Amniotic stem cell (primary cell): ENCODE data around the gene ZFYVE28.

Experiments used
- DNase-seq: peaks from one replicate; lab custom pipeline; 2025; lab: John Stamatoyannopoulos, UW

The ZFYVE28 gene

DNA sequence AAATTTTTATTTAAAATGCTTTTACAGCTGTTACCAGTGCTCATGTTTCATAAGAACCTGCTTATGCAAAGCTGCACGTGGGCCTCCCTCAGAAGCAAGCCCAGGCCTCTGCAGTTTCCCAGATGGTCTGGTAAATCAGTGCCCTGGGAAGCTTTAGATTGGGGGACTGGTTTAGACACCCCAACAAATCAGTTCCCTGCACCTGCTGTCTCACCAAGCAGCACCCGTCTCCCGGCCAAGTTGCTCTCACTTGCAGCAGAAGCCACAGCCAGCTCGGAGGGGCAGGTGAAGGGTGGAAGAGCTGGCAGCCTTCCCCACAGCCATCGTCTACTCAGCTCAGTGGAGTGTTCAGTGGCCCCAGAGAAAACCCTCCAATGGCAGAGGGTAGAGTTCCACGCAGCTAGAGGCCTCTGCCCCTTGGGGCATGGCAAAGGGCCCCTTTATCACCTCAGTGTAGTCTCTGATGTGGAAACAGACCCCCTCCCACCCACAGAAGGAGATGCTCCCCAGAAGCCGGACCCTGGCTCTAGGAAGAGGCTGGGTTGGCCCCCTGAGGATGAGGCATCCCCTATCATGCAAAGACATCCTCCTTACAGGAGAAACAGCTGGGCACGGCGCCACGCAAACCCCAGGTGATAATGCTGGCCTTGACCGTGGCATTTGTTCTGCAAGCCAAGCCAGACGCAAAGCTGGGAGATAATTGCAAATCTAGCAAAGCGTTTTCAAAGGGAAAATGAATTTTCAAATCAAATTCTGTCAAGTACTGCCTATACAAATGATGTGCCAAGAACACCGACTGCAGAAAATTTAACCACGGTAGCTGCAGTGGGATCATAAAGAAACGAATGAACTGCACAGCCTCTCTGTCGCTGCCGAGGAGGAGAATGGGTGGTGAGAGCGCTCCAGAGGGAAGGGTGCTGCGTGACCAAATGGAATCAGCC, 51.9 kb downstream of the ZFYVE28 start:
- no peak for DNase-seq

DNA sequence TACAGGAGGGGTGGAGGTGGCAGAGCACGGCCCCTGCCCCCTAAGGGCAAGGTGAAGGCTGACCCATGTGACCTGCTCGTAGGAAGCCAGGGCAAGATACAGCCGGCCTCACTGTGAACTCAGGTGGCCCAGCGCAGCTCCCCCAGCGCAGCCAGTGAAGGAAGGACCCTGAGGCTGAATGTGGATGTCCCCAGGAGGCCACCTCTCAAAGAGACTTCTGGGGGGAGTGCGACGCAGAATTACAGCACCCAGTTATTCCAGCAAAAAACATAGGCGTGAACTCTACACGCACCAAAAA, 52.6 kb downstream of the ZFYVE28 start:
- no peak for DNase-seq

DNA sequence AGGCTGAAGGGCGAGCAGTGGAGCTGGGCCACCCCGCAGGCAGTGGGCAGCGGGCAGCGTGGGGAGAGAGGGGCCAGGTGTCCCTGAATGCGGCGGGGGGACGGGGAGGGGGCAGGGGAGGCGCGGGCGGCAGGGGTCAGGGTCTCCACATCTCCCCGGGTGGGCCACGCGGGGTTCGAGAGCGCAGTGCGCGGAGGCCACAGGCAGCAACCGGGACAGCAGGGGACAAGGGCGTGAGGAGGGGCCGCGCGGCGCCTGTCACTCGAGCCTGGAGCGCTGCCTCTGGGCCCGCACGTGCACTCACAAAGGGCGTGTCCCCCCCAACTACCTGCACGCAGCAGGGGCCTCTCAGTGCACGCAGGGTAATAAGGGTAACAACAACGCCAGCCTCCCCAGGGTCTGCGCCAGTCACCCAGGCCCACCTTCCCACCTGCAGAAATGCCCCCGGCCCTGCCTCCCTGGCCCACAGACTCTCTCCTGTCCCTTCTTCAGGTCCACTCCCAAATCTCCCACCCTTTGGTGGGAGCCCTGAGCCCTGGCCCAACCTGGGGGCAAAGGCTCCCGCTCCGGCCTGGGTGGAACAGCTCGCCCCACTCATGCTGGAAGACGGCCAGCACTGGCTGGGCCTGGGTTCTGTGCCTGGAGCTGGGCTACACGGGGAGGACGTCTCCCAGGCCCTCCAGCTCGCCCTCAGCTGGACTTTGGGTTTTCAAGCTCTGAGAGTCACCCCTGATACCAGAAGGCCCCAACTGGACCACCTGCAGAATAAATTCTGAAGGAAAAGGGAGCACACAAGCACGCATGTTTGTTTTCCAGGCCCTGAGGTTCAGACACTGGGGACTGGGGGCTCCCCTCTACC, 53.2 kb downstream of the ZFYVE28 start:
- no peak for DNase-seq

GRCh38 chr4:2364654-2365053, 53.8 kb downstream of the ZFYVE28 start:
- DNase-seq: no peak

GRCh38 chr4:2363951-2364653, 54.3 kb downstream of the ZFYVE28 start:
- DNase-seq: no peak

DNA sequence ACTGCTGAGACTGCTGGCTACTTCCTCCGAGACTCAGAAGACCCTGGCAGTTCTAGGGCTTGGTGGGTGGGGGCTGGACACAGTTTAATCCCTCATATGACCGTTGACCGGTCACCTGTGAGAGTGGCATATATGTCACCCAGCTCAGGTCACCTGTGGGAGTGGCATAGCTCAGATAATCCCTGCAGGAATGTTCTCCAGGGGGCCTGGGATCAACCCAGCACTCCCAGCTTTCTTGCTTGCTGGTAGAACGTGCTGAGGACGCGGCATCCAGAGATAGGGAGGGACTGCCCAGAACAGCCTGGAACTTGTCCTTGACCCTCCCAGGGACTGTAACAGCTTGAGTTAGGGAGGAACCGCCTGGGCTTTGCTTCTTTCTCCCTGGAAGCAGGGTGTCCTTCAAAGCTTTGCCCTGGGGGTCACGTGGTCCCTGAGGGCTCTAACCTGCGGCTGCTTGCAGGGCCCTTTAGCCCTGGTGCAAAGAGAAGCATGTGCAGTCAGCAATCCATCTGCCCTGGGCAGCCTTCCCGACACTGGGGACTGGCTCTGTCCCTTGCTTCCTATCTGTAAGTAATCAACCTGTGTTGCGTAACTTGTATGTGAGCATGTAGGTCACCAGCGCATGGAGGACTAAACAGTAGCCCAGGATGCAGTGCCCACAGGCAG, 55.3 kb downstream of the ZFYVE28 start:
- DNase-seq: no peak

DNA sequence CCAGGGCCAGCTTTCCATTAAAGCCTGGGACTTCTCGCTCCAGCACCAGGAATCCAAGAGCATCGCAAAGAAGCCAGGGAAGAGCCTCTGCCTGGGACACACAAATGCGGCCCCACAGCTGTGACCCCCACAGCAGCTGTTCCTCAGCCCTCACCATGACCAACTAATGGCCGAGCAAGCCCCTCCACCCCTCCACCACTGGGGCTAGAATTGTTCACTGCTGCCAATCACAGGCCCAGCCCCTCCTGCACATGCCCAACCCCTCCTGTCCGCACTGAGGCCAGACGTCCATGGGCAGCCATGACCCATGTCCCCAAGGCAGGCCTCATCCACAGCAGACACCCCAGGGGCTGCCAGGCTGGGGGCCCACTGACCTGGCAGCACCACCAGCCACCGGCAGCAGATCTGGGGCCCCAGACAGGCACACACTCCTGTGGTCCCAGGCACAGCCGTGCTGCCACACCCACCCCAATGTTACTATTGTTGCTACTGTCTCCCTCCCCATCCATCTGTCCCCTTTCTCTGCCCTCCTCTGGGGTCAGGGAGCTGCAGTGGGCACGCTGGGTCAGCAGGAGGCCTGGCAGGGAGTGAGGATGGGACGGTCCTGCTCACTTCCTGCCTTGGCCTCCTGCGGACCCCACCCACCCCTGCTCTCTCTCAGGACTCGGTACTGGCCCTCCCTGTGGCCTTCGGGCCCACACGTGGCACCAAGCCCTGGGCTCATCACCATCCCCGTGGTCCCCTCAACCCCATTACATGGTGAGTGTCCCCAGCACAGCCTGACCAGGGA, 56.0 kb downstream of the ZFYVE28 start:
- no peak for DNase-seq

DNA sequence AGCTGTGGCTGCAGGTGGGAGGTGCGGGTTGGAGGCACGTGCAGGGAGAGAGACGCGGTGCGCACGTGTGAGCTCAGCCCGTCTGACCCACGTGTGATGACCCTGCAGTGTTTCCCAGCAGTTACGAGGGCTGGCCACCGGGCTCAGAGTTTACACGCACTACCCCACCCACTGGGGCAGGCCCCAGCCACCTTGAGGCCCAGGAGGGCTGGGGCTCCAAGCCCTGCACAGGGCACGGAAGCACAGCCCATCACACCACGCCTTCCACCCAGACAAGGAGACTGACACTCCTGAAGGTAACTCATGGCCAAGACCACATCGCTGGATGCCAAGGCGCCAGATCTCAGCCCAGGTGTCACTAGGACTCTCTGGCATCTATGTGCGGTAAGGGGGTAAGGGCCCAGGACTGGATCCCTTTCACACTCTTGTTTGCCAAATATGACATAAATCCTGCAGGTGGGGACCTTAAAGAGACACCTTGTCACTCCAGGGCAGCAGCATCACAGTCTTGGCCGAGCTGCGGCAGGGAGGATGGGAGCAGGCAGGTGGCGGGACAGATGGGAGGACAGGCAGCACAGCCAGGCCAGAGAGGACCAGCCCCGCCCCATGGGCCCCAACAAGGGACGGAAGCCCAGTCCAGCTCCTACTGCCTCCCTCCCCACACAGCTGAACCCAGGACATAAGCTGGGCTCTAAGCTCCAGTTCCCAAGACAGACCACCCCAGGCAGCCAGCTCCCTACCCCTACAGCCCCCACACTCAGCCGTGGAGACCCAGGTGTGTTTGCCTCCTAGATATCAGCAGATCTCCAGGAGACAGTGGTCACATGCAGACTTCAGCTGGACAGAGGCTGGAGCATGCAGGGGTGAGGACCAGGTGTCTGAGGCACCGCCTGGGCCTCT, 56.8 kb downstream of the ZFYVE28 start:
- no peak for DNase-seq

DNA sequence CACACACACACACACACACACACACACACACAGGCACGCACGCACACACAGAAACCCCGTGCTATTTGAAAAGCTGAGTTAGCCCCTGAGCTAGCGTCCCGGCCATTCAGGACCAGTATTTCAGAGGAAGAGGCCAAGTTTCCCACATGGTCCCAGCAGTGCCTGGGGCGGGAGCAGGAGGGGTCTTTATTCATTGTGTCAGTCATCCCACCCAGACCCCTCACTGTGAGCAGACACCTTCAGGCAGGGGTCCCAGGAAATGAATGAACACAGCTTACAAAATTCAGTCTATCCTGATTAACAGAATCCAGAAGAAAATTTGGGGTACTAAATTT, 58.1 kb downstream of the ZFYVE28 start:
- DNase-seq: no peak

- DNase-seq: no peak
Observed at GRCh38 chr4:2359591-2360395, 58.7 kb downstream of the ZFYVE28 start.

- no peak for DNase-seq
Observed at GRCh38 chr4:2357821-2358745, 60.4 kb downstream of the ZFYVE28 start.

- DNase-seq: no peak
Observed at GRCh38 chr4:2356123-2357069, 62.0 kb downstream of the ZFYVE28 start.

GRCh38 chr4:2354760-2355159, 63.7 kb downstream of the ZFYVE28 start:
- DNase-seq: no peak

DNA sequence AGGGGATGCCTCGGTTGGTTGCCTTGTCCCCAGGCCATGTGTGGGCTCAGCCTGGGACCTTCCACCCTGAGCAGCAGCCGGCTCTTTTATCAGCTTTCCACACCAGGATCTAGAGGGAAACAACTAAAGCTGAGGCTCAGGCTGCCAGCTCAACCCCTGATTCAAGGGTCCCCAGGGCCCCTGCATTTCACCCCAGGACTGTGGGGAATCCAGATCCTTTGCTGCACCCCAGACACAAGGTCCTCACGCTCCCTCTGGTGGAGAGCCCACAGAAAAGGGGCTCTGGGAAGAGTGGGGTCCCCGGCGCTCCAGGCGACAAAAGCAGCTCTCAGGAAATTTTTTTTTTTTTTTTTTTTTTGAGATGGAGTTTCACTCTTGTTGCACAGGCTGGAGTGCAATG, 64.3 kb downstream of the ZFYVE28 start:
- DNase-seq: no peak

DNA sequence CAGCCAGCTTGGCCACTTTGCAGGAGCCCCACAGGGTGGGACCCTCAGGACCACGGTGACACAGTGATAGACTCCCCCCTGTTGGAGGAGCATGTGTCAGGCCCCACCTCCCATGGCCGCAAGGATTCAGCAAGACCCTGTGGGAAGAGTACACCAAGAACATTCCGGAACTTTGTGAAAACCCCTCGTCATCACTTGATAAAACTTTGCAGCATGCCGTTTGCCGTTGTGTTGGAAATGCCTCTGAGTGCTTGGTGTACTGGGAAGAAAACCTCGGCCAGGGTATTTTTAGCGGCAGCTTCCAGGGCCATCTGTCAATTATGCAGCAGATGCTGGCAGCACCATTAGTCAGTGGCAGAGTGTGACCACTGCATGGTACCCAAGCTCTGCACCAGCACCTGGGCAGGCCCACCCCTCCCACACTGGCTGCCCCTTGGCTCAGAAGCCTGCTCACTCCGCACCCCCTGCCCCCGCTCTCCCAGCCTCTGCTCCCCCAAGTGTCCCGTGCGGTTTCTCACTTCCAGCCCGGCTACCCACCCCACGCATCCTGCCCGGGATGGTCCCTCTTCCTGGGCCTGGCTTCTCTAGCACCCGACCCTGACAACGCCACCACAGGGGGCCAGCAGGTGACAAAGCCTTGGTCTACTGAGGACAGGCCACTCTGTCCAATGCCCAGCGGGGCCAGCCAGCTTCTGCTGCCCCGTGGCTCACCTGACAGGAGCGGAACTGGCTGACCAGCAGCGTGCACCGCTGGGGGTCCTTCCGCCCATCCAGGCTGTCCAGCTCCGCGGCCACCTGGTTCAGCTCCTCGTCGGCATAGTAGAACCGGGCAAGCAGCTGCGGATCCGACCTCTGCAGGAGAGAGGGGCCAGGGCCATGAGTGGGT, 65.0 kb downstream of the ZFYVE28 start:
- no peak for DNase-seq

DNA sequence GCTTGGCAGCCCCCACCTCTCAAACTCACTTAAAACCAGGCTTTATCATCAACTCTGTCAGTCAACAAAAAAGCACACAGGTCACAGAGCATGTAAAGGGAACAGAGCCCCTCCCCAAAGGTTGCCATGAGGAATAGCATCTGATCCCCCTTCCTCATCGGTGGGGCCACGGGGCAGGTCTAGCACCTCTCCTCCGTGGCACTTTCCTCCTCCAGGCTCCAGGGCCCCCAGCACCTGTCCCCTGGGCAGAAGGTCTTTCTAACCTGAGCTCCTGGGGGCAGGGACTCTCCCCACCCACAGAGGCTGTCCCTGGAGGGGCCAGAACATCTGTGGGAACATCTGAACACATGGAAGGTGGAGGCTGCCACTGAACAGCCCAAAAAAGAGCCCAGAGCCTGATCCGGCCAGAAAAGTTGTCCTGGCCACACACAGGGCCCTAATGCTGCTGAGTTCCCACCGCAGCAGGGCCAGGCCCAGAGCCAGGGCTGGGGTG, 65.7 kb downstream of the ZFYVE28 start:
- DNase-seq: no peak
